ENCODE measurements around the gene NAT16.
A peak's percentile ranks its signal among the peaks of the same experiment; 100 is the strongest.

Gene NAT16

GRCh38 chr7:101180130-101180755, at the start of gene NAT16:
TSS of gene NAT16 (minus strand) at chr7:101180293. CDS start at chr7:101174807, 5,486 bp downstream.
- DNase-seq = no peak

- no peak for DNase-seq
These were observed 46.6 kb upstream of the NAT16 start for GRCh38 chr7:101226721-101227120.

GRCh38 chr7:101225650-101226049, 45.6 kb upstream of the NAT16 start:
- no peak for DNase-seq

- DNase-seq = no peak
These were observed 43.4 kb upstream of the NAT16 start for GRCh38 chr7:101223528-101223927.

- DNase-seq = no peak
These were observed 42.3 kb upstream of the NAT16 start for GRCh38 chr7:101222275-101222830.

GRCh38 chr7:101220295-101220694, 40.2 kb upstream of the NAT16 start:
- DNase-seq = no peak

GRCh38 chr7:101218236-101219125, 38.4 kb upstream of the NAT16 start:
- DNase-seq = no peak

- peak; percentile 97 for DNase-seq
These were observed 37.5 kb upstream of the NAT16 start, which contains the start of the genes PLOD3 and ZNHIT1 for GRCh38 chr7:101217388-101218235. TSS of gene PLOD3 (minus strand) at chr7:101217581. CDS start at chr7:101217274, 307 bp downstream. TSS of gene ZNHIT1 (plus strand) at chr7:101218165. CDS start at chr7:101218196, 31 bp downstream.

GRCh38 chr7:101216860-101217387, 36.8 kb upstream of the NAT16 start:
- no peak for DNase-seq

- peak; percentile 30 for DNase-seq
These were observed 36.1 kb upstream of the NAT16 start for GRCh38 chr7:101216001-101216859.

- no peak for DNase-seq
These were observed 31.9 kb upstream of the NAT16 start for GRCh38 chr7:101212014-101212413.

GRCh38 chr7:101211501-101211900, 31.4 kb upstream of the NAT16 start:
- no peak for DNase-seq

GRCh38 chr7:101210143-101210542, 30.1 kb upstream of the NAT16 start:
- DNase-seq = no peak

GRCh38 chr7:101208794-101209193, 28.7 kb upstream of the NAT16 start:
- DNase-seq = no peak

- DNase-seq = no peak
These were observed 27.4 kb upstream of the NAT16 start for GRCh38 chr7:101207459-101207858.

- no peak for DNase-seq
These were observed 26.6 kb upstream of the NAT16 start for GRCh38 chr7:101206665-101207042.

GRCh38 chr7:101205901-101206664, 26.0 kb upstream of the NAT16 start:
- no peak for DNase-seq

GRCh38 chr7:101203740-101204738, 23.9 kb upstream of the NAT16 start:
- peak; percentile 85 for DNase-seq

- no peak for DNase-seq
These were observed 22.5 kb upstream of the NAT16 start for GRCh38 chr7:101202603-101202918.

All from MV-4-11 (cell line).